Heart left ventricle (tissue), 16 donors: Measurements from ENCODE around the gene TSACC. TPM values are rescaled to one million over a fixed set of nuclear protein-coding genes. Genes with fewer than 3 reads are reported as not detected.

Experiments
- ATAC-seq, 4 donors: fragments of 200-7000 bp; cut with Tn5 transposase; one replicate each; pipeline ENCODE4 v1.9.1; 2020 to 2022; ENCODE audit warnings: moderate library complexity in 4 of 4, mild to moderate bottlenecking in 3 of 4, moderate number of reproducible peaks in 1 of 4
- DNase-seq, 5 donors: peaks; one replicate each; pipeline ENCODE4 v3.0.0-alpha.2; 2020
- H3K27ac ChIP-seq, 12 donors: fragments of 200-600 bp; sonication (generic) in 4 of 12; one replicate each; pipeline versions ENCODE4 v1.5.0 to v1.8.0; 2016 to 2022; ENCODE audit warnings: mild to moderate bottlenecking in 2 of 12
- H3K27me3 ChIP-seq, 9 donors: fragments of 200-600 bp; sonication (generic) in 2 of 9; one replicate each; pipeline versions ENCODE4 v1.5.1 to v1.8.0; 2016 to 2022; ENCODE audit warnings: mild to moderate bottlenecking in 3 of 9
- H3K36me3 ChIP-seq, 9 donors: fragments of 200-600 bp; sonication (generic) in 2 of 9; one replicate each; pipeline versions ENCODE4 v1.5.0 to v1.8.0; 2018 to 2022; ENCODE audit warnings: mild to moderate bottlenecking in 2 of 9
- H3K4me1 ChIP-seq, 12 donors: fragments of 200-600 bp; sonication (generic) in 4 of 12; one replicate each; pipeline versions ENCODE4 v1.5.0 to v1.8.0; 2016 to 2022; ENCODE audit warnings: mild to moderate bottlenecking in 3 of 12
- H3K4me3 ChIP-seq, 12 donors: fragments of 200-600 bp; sonication (generic) in 4 of 12; one replicate each; pipeline versions ENCODE4 v1.5.0 to v1.8.0; 2017 to 2022; ENCODE audit warnings: mild to moderate bottlenecking in 9 of 12, moderate library complexity in 4 of 12
- H3K9me3 ChIP-seq, 12 donors: fragments of 200-600 bp; sonication (generic) in 4 of 12; one replicate each; pipeline versions ENCODE4 v1.5.0 to v1.8.0; 2016 to 2022; ENCODE audit warnings: mild to moderate bottlenecking in 1 of 12
- CTCF ChIP-seq, 12 donors: fragments of 200-600 bp; sonication (generic) in 4 of 12; IDR thresholded peaks; one replicate each; pipeline versions ENCODE4 v1.5.0 to v1.8.0; 2018 to 2022; ENCODE audit warnings: antibody characterized with exemption in 12 of 12, mild to moderate bottlenecking in 5 of 12
- POLR2A ChIP-seq, 2 donors: fragments of 450-650 bp; IDR thresholded peaks; one replicate each; pipeline ENCODE4 v1.6.1; 2017; ENCODE audit warnings: antibody characterized with exemption in 2 of 2, mild to moderate bottlenecking in 2 of 2, moderate library complexity in 2 of 2
- WGBS, 4 donors: extraction: QIAGEN DNeasy Blood & Tissue Kit in 2 of 4; methylation state at CpG; one replicate each; pipeline versions ENCODE4 v1.1.5 to v1.1.7; 2013 to 2018; 5-methylcytosine and 5-hydroxymethylcytosine counted together
- intact Hi-C, 10 donors: fragments of 100-400 bp; cut with DNase I; formaldehyde crosslinking; loops; one replicate each; pipeline versions ENCODE4 v1.11.1 to v1.14.2; 2022
- polyA plus RNA-seq, 2 donors: library from polyadenylated mRNA; stranded (reverse); fragments of 200-250 nt; gene quantifications; one replicate each; pipeline ENCODE4 v1.2.3, GENCODE V29; 2013
- total RNA-seq, 9 donors: library from RNA; depleted of rRNA in 2 of 9; stranded (reverse); fragments of >200 nt in 2 of 9; fragmentation: NEBNext Ultra II Directional in 3 of 9; extraction: Animal tissue kit (Norgen Biotek cat#: 25700) in 3 of 9; gene quantifications; one replicate each; pipeline versions ENCODE4 v1.1.0 to v1.2.4, GENCODE V29; 2016 to 2023
- donor health status: ischemic (EF 13 %, LVEDD 7.1; RV severe dilation, severe dysfunction).
- donor health status: healthy with polysubstance abuse.
- donor health status: DM: no; HTN: yes; CAD: no.
- donor health status: DM: no; HTN: no; CAD: no.
- donor health status: ischemic (EF 25% LVEDD 6.9; RV normal size, moderate dysfunction).
- donor health status: ischemic (EF 25% LVEDD 5.7; RV mildly dilated, moderate dysfunction).
- donor health status: healthy.
- donor health status: DM: yes; HTN: yes; CAD: no.
- donor health status: ischemic (EF 35%, LVEDD 5.7; RV mildly dilated, moderate dysfunction).
- donor health status: nonischemic (EF 11% LVEDD 7.7; RV severe dilation, severe dysfunction).
- donor health status: DM: yes; HTN: yes; CAD: no.
- donor health status: PGD.
- donor health status: ischemic (EF 29% LVEDD 5.4; RV normal size, mild dysfunction).
- donor health status: nonischemic (EF 23%, LVEDD 6.1; RV moderate dilation, normal function).

TSACC gene
- total and polyA plus RNA-seq, 11 donors = 0.36 to 0.81 TPM; not detected in 9

GRCh38 chr1:156359973-156360372, 21.6 kb downstream of the TSACC start:
- peaks cover 0 to 6% (median 0%) of the 10 kb centered on the region in 12 donors for H3K4me1 ChIP-seq
- no peak for TF ChIP-seq CTCF (IDR thresholded peaks at IDR 0.05)
- no peak for TF ChIP-seq POLR2A (IDR thresholded peaks at IDR 0.05)
- DNase-seq (no peak), ATAC-seq (no peak)
- H3K27ac ChIP-seq = no peak overlapping the region
- H3K4me3 ChIP-seq = no peak overlapping the region
- peaks cover 0 to 50% (median 21%) of the 10 kb centered on the region in 9 donors for H3K27me3 ChIP-seq
- H3K36me3 ChIP-seq = no peaks in the 10 kb centered on the region
- intact Hi-C loops = loop anchor here in 1 of 10 donors (10.0 kb wide), 1 partner anchor 85 kb away; no protein-coding TSS in a partner anchor
- WGBS, 4 donors = 32 to 40% (median 35%) methylated on average over 6 of the region's 6 CpGs
- H3K9me3 ChIP-seq = no peaks in the 10 kb centered on the region

- H3K4me3 ChIP-seq = no peak overlapping the region
- no peak for TF ChIP-seq CTCF (IDR thresholded peaks at IDR 0.05)
- no peak for TF ChIP-seq POLR2A (IDR thresholded peaks at IDR 0.05)
- no peak for DNase-seq
- no peak overlapping the region for H3K27ac ChIP-seq
- WGBS, 4 donors = 93 to 96% (median 94%) methylated on average over 11 of the region's 11 CpGs
- no peaks in the 10 kb centered on the region for H3K9me3 ChIP-seq
- ATAC-seq = no peak
- no peaks in the 10 kb centered on the region for H3K36me3 ChIP-seq
- peaks cover 0 to 47% (median 18%) of the 10 kb centered on the region in 9 donors for H3K27me3 ChIP-seq
- peaks cover 0 to 6% (median 0%) of the 10 kb centered on the region in 12 donors for H3K4me1 ChIP-seq
- intact Hi-C loops = no loop called here
Measured at GRCh38 chr1:156360534-156360933, 22.2 kb downstream of the TSACC start.

- ATAC-seq (no peak), DNase-seq (no peak)
- H3K4me3 ChIP-seq = no peak overlapping the region
- H3K9me3 ChIP-seq = no peaks in the 10 kb centered on the region
- TF ChIP-seq POLR2A (IDR thresholded peaks at IDR 0.05) (no peak), CTCF (IDR thresholded peaks at IDR 0.05) (no peak)
- H3K27me3 ChIP-seq = peaks cover 5 to 45% (median 9%) of the 10 kb centered on the region in 9 donors
- peaks cover 0 to 11% (median 7%) of the 10 kb centered on the region in 12 donors for H3K4me1 ChIP-seq
- no peak overlapping the region for H3K27ac ChIP-seq
- intact Hi-C loops = no loop called here
- no peaks in the 10 kb centered on the region for H3K36me3 ChIP-seq
Measured at GRCh38 chr1:156365754-156366153, 27.4 kb downstream of the TSACC start.

- 80 to 94% (median 85%) methylated on average over 5 of the region's 5 CpGs for WGBS, 4 donors
Measured at GRCh38 chr1:156366378-156367166, 28.2 kb downstream of the TSACC start.

More at GRCh38 chr1:156366378-156367166, 28.2 kb downstream of the TSACC start:
- intact Hi-C loops = no loop called here
- H3K27ac ChIP-seq = no peak overlapping the region
- peaks cover 5 to 45% (median 9%) of the 10 kb centered on the region in 9 donors for H3K27me3 ChIP-seq
- ATAC-seq (no peak), DNase-seq (no peak)
- H3K4me3 ChIP-seq = no peak overlapping the region
- TF ChIP-seq POLR2A (IDR thresholded peaks at IDR 0.05) (no peak), CTCF (IDR thresholded peaks at IDR 0.05) (no peak)
- no peaks in the 10 kb centered on the region for H3K36me3 ChIP-seq
- no peaks in the 10 kb centered on the region for H3K9me3 ChIP-seq
- H3K4me1 ChIP-seq = peaks cover 0 to 14% (median 7%) of the 10 kb centered on the region in 12 donors
